ENCODE measurements around the gene CELF4.
"Not testable (repeated sequence)": the region's sequence is repeated elsewhere in the genome, so short reads cannot be mapped to it uniquely, and the experiment has no call there.

Gene CELF4

DNA sequence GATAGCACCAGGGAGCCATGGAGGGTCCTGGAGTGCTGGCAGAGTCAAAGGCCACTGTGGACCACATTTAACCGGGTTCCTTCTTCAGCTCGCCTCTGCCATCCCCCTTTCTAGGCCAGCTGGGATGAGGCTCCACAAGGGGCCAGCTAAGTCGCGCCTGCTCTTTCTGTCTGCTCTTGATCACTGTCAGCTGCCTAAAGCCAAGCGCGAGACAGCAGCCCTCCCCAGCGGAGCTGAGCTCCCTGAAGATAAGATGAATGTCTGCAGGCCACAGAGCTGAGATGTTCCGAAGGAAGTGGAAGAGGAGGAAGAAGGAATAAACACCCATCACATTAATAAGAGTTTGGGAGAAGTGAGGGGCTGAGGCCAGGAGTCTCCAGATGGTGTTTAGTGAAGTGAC is 99.6 kb downstream of the CELF4 start:
- no peak for DNase-seq (ENCODE audit: low spot score)

DNA sequence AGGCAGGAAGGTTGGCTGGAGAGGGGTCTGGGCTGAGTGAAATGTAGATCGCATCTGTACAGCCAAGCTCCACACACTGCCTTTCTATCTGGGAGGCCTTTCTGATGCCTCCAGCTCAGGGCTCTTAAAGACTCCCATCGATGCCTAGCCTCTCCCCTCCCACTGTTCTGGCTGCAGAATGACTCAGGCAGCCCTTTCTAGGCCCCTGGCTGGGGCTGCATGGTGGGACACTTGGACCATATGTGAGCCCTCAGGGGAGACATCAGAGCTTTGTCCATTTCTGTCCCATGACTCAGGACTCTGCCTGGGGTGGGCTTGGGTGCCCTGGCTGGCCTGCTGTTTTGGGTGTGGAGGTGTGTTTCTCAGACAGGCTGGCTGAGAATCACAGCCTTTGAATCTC is 101.3 kb downstream of the CELF4 start:
- no peak for DNase-seq (ENCODE audit: low spot score)

DNA sequence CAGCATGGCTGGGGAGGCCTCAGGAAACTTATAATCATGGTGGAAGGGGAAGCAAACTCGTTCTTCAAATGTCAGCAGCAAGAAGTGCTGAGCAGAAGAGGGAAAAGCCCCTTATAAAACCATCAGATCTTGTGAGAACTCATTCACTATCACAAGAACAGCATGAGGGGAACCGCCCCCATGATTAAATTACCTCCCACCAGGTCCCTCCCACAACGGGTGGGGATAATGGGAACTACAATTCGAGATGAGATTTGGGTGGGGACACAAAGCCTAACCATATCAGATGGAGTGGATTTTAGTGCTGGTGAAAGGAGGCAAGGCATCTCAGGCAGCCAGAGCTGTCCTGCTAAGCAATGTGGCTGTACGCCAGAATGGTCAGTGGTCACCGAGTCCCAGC is 104.3 kb downstream of the CELF4 start:
- DNase-seq (ENCODE audit: low spot score), result not testable (repeated sequence)

DNA sequence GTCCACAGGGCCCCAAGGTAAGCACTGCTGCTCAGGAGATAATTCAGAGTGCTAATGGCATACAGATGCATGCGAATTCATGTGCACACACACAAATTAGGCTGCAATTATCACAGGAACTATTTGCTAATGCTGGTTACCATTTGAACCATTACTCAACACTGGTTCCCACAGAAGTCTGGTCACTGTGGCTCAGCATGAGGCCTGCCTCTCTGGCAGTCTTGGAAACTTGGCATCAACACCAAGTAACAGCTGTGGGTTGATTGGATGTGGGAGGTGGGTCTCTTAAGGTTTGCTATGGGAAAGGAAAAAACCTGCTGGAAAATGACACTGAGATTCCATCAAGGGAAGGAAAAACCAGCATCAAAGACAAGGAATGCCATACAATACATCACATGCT is 105.0 kb downstream of the CELF4 start:
- DNase-seq (ENCODE audit: low spot score), result no peak

DNA sequence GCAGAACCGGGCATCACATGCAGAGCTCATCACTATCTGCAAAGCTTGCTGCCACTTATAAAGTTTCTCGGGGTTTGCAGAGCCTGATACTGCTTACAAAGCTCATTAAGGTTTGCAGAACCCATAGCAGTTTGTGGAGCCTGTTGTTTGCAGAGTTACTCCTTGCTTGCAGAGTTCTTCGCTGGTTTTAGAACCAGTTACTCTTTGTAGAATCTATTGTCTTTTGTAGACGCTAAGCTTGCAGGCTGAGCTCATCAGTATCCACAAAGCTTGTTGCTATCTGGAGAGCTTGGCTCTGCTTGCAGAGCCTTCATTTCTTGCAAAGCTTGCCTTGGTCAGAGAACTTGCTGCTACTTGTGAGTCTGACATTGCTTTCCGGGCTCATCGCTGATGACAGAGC is 106.9 kb downstream of the CELF4 start:
- DNase-seq (ENCODE audit: low spot score), result no peak

DNA sequence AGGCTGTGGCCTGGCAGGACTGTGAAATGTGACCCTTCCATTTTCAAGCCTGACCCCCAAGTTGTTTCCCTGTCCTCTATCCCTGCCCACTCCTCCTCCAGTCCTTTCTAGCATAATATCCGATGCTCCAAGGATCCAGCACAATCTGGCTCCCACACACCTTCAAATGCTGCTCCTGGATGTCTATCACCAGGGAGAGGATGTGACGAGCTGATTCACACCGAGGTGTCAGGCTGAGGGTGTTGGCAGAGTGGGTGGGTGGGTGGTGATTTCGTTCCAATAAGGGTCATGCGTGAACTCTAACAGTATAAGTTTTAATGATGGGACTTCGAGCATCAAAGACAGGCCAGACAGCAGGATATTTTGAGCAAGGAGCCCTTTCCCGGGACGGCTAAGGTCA is 107.8 kb downstream of the CELF4 start:
- DNase-seq (ENCODE audit: low spot score), result no peak

DNA sequence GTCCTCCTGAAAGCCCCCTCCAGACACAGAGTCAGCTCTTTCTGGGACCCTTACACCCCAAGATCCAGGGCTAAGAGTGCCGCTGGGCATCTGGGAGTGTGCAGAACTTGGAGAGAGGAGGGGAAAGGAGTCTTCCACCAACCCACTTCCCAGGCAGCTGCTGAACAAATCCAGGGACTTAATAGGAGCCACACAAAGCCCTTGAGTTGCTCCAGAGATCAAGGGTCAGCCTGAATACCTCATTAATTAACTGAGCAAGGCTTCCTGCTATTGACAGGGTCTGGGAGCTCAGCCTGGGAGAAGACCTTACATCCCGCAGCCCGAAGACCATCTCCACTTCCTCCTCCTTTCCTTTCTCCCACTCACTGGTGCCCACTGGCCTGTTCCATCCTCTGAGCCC is 108.3 kb downstream of the CELF4 start:
- DNase-seq (ENCODE audit: low spot score), result no peak

DNA sequence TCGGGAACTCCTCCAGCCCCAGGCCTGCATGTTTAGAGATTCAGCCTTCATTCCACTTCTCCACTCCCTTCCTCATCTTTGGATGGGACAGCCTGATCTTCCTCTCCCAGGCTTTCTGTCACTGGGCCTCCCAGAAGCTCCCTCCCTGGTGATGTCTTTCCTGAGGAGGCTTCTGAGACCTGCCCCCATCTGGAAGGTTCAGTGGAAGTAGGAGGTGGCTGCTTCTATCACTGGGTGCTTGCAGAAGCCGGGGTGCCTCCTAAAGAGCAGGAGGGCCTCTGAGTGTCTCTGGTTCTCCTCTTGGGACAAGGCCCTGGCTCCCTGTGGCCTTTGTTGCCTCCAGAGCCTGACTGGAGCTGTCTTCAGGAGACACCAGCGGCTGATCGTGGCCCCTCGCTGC is 108.7 kb downstream of the CELF4 start:
- no peak for DNase-seq (ENCODE audit: low spot score)

DNA sequence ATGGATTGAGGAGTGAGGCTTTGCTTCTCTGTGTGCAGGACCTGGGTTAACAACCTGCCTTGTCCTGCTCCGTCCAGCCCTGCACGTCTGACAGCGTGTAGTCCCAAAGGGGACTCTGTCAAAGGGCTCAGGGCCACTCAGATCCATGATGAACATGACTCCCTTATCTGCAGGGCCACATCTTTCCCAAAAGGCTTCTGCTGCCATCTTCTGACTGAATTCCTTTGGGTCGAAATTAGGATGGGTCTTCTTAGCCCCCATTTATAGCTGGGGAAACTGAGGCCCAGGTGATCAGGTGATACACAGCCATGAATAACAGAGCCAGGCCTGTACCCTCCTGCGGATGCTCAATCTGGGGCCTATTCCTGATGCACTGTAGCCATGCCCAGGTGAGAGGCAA is 109.2 kb downstream of the CELF4 start:
- no peak for DNase-seq (ENCODE audit: low spot score)

DNA sequence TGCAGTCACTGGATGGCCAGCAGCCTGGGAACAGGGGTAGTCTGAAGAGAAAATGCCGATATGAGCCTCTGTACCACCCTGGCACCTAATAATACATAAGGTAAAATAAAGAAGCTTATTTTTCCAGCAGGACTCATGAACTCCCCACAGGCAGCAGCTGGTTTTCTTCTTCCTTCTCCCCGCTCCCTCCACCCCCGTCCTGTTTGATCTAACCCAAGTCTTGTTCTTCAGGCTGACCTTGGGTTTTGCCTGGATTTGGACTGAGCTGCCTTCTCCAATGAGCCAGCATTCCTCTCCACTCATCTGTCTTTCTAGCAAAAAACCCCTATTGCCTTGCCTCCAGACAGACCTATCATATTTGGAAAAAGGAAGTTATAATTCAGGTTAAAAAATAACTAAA is 111.8 kb downstream of the CELF4 start:
- DNase-seq (ENCODE audit: low spot score), result no peak

DNA sequence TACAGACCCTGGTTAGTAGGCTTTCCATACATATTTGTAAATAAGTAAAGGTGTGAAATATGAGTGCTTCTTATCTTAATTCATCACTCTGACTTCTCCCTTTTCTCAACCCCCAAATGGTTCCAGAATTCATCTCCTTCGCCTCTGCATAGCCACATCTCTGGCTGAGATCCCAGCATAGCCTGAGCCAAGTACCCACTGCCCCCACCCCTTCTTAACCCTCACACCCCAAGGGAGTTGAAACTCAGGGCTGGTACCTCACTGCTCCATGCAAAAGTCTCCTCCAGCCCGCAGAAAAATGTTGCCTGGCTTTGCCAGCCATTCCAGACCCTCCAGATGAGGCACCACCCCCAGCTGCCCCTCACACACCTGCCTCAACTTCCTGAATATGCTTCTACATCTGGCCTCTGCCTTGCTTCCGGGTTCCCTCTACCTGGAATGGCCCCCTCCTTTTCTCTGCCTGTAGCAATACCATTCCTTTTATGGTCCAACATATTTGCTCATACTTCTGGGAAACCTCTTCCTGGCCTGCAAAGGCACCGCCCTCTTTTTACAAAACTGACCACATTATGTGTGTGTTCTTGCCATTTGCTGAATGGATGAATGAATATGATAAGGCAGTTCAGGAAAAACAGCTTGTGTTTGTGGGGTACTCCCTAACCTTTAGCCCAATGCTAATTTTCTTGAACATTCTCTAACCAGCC is 112.8 kb downstream of the CELF4 start:
- no peak for DNase-seq (ENCODE audit: low spot score)

DNA sequence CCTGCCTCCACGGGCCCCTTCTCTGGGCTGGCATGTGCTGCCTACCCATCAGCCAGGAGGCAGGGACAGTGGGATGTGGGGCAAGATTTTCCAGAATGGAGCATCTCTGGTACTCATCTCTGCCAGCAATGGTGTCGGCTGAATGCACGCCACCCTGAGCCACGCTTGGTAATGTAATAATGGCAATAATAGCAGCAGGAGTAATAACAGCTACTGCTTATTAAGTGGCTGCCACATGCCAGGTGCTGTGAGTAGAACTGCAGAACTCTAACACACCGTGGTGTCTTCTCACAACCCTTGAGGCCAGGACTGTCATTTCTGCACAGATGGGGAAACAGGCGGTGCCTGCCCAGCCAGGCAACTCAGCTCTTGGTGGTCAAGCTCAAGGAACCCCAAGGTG is 113.6 kb downstream of the CELF4 start:
- DNase-seq (ENCODE audit: low spot score), result no peak

DNA sequence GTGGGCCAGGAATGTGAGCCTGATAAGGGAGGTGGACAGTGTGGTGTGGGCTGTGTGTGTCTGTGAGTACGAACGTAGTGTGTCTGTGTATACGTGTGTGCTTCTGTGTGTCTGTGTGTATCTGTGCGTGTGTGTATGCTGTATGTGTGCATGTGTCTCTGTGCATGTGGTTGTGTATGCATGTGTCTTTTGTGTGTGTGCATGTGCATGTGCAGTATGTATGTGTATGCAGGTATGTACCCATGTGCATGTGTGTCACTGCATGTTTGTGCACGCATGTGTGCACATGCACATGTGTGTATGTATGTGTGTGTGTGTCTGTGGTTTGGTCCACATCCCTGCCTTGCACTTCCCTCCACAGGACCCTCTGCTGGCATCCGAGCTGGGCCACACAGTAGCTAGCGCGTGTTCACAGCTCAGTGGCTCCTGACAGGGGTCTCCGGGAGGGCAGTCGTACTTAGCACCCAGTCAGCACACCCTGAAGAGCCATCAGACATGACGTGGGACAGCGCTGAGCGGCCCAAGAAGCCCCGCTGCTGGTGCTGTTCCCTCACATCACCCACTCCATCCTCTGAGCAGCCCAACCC is 114.3 kb downstream of the CELF4 start:
- no peak for DNase-seq (ENCODE audit: low spot score)

DNA sequence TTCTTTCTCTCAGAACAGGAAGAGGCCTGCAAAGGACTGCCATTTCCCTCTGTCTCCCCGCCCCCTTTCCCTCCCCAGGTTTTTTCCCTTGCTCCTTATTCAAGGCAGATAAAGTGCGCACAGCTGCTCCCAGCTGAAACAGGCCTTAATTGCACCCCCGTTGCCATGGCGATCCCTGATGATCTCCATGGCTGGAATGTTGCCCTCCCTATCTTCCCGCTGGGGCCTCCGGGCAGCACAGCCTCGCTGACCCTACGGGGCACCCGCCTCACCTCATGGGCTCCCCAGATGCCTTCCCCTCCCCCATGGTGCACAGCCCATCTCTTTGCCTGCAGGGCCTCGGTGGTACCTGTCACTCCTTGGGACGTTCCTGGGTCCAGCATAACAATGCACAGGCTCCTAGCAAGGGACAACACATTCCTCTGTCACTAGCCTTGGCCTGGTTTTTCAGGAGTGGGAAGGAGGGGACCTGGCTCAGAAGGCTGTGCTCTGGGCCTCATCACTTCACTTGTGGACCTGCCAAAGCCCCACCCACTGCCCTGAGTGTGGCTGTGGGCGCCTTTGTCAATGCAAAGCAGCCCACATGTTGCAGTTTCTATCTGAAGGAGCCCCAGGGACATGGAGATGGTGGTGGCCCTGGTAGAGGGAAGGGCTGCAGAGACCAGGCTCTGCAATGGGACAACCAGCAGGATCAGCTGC is 115.0 kb downstream of the CELF4 start:
- no peak for DNase-seq (ENCODE audit: low spot score)

DNA sequence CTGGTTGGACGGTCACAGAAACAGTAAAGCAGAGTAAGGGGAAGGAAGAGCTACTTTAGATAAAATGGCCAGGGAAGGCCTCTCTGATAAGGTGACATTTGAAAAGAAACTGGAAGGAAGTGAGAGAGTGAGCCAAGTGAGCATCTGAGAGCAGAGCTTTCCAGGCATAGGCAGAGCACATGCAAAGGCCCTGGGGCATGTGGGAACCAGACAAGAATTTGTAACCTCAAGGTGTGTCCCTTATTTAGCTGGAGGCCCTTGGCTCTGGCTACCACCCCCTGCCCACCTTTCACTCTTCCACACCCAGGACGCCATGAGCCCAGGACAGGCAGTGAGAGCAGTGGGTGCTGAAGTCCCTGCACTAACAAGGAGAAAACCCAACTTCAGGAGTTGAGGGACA is 116.0 kb downstream of the CELF4 start:
- DNase-seq (ENCODE audit: low spot score), result no peak

DNA sequence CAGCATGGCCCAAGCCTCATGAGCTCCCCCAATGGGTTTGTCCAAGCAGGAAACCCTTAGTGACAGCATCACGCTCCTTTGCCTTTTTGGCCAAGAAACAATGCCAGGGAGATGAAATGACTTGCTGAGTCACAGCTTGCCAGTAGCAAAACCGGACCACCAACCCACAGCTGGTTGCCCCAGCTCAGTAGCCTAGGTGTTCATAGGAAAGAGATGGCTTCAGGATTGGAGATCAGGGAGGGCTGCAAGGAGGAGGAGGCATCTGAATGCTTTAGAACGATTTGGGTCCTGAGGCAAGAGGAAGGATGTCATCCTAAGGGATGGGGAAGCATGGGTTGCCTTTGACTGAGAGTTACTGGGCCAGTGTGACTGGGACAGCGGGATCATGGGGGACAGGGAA is 116.7 kb downstream of the CELF4 start:
- no peak for DNase-seq (ENCODE audit: low spot score)

DNA sequence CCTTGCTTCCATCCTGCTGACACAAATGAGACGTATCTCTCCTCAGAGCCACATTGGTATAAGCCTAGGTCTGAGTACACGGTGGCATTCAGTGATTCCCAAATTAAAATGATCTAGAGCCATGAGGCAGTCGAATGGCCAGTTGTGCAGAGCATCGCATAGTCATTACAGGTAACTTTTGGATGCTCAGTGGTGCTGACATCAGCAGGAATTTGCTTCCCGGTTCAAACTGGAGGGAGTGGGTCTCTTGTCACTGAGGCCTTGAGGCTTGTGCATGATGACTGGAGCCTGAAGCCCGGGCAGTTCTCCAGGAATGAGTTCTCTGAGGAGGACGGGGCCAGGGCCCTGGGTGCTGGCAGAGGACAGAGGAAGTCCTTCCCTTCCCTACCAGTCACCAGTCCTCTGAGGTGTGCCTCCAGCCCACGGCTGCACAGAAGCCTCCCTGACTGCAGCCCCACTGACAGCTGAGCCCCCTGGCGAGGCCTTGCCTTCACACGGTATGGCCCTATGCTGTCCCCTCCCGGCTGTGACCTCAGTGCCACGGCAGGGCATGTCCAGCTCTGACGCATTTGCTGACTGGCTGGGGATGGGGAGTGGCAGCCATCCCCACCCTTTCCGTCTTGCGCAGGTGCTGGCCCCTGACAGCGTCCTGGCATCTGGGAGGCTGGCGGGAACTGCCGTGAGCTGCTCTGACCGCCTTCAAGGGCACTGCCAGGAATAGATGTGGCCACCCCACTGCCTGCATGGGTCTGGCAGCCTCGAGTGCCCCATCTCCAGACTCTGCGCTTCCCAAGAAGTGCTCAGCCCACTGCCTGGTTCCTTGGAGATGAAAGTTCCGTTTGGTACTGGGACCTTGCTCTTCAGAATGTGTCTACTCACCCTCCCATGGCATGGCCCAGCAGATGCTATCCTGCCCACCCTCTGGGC is 117.4 kb downstream of the CELF4 start:
- DNase-seq (ENCODE audit: low spot score), result no peak

DNA sequence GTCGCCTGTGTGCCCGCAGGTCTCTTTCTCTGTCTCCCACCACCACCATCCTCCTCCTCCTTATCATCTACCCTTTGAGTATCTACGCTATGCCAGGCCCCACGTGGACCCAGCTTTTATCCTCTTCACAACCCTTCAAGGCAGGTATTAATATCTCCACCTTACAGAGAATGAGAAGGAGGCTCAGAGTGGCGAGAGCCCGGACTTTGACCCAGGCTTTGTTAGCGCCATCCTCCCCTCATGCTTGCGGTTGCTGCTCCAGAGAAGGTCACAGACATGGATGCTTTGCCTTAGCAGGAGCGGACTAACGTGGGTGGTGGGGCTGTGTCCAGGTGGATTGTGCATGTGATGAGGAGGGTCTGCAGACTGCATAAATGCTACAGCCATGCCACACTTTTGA is 119.8 kb downstream of the CELF4 start:
- no peak for DNase-seq (ENCODE audit: low spot score)

DNA sequence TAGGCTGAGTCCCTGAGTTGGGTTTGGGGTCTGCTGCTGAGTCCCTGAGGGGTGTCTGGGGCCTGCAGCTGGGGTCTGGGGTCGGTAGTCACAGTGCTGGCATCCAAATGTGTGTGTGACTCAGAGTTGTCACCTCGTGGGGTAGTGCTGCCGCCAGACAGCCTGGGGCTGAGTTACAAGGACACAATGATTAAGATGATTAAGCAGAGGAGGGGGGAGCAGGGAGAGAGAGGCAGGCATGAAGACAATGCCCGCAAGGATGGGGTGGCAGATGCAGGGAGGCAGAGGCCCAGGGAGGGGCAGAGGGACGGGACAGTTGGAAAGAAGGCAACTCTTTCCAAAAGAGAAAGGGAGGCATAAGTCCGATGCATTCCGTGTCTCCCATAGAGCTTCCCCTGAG is 120.2 kb downstream of the CELF4 start:
- DNase-seq (ENCODE audit: low spot score), result no peak

DNA sequence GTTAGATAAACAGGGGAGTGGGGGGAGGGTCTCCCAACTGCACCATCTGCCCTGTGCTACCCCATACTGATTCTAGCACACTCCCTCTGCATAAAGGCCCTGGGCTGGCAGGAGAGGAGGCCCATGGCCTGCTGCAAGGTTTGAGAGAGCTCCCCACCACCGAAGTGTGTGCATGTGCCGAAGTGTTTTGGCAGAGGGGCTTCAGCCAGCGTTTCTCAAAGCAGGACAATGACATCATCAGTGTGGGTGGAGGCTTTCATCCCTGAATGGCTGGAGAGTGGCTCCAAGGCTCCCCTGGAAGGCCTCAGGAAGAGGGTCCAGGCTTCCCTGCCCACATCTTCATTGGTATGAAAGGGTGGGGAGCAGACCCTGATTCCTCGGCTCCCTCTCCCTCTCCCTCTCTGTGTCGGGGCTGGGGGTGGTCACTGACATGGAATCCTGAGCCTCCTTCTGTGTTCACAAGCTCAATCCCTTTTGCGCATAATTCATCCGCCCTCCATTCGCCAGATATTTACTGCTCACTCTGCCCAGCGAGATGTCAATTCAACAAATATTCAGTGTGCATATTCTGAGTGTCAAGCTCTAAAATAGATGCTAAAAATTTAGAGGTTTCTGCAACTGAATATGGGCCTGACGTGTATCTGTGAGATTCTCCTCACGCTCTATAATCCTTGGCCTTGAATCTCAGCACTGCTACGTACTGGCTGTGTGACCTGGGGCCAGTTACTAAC is 122.1 kb downstream of the CELF4 start:
- no peak for DNase-seq (ENCODE audit: low spot score)

DNA sequence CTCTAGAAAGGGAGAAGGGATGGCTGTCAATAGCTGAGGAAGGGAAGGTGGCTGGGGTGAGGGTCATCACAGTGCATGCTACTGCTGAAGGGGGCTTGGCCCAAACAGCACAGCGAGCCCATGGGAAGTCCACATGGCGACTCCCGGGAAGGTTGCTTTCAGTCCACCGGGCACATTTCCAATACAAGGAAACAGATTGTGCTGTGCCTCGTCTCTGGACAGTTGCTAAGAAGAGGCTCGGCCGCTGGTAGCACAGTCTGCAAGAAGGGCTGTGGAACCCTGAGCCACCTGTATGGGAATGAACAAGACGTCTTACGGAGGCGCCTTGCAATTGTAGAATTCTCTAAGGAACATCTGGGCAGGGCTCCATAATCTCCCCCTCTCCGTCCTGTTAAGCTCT is 123.1 kb downstream of the CELF4 start:
- DNase-seq (ENCODE audit: low spot score), result no peak

DNA sequence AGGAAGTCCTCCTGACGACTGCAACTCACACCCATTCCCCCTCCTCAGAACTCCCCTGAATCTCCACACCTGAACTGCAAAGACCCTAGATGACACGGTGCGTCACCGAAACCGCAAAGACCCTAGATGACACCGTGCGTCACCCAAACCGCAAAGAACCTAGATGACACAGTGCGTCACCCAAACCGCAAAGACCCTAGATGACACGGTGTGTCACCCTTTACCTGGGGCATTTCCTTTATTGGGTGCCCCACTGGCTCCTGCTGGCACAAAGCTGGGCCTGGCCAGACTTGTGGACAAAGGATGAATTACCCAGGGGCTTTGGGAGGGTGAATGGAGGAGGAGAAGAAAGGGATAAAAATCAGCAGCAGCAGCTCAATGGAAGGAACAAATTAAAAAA is 123.8 kb downstream of the CELF4 start:
- DNase-seq (ENCODE audit: low spot score), result no peak
